HCT116 (cell line): ENCODE data around the gene TBXAS1. TPM values are rescaled to one million over a fixed set of nuclear protein-coding genes. Genes with fewer than 3 reads are reported as not detected.

Experiments used
- ATAC-seq: fragments of 200-7000 bp; cut with Tn5 transposase; 2 replicates; pipeline ENCODE4 v1.9.1; 2020; ENCODE audit warnings: mild to moderate bottlenecking, moderate library complexity
- BruUV-seq: library from RNA; stranded (reverse); fragments of 400-500 nt; replicated peaks from 2 replicates; lab custom pipeline; 2021; lab: Mats Ljungman, UMichigan
- CTCF ChIA-PET: fragments of 300-600 bp; sonication (Branson Sonifier 250); formaldehyde crosslinking; loops from one replicate; lab custom pipeline; 2021; ENCODE audit warnings: antibody characterized with exemption; lab: Charles Lee
- POLR2A ChIA-PET: fragments of 300-600, 350-600 bp; sonication (Branson Sonifier 250); formaldehyde crosslinking; loops from one replicate; lab custom pipeline; 2021; ENCODE audit warnings: antibody characterized with exemption; lab: Charles Lee
- RAD21 ChIA-PET, 2 experiments: fragments of 300-600 bp; sonication (Branson Sonifier 250); formaldehyde crosslinking; loops; one replicate each; lab custom pipeline; 2023; ENCODE audit warnings: low total read pairs in 2 of 2; ENCODE audit not compliant: uncharacterized antibody in 2 of 2, unreplicated experiment in 2 of 2, low non-redundant PET in 1 of 2; lab: Charles Lee
- DNase-seq: peaks from one replicate; pipeline ENCODE4 v3.0.0-alpha.2; 2010; ENCODE audit warnings: low read depth, low spot score
- H2AFZ ChIP-seq: fragments of 200-600 bp; shearing (Covaris generic), sonication (generic); 2 replicates; pipeline ENCODE4 v1.6.1; 2017; ENCODE audit warnings: low read depth, mixed run types, mixed read lengths, antibody characterized with exemption, low read length; ENCODE audit not compliant: poor library complexity, severe bottlenecking
- H3K27ac ChIP-seq: 2 replicates; pipeline ENCODE4 v1.5.1; 2012; ENCODE audit warnings: low read depth, low read length
- H3K27me3 ChIP-seq: fragments of 200-600 bp; sonication (generic); 2 replicates; pipeline ENCODE4 v1.6.1; 2016; ENCODE audit warnings: mixed run types, low read length, mixed read lengths; ENCODE audit not compliant: insufficient read depth
- H3K36me3 ChIP-seq, 2 experiments: fragments of 200-500 bp in 1 of 2; fragments of 200-600 bp in 1 of 2; sonication (Bioruptor generic) in 1 of 2; sonication (generic) in 1 of 2; 2 replicates each; pipeline versions ENCODE4 v1.5.1 to v1.6.1; 2014 to 2016; ENCODE audit warnings: low read length in 2 of 2, inconsistent platforms in 1 of 2, mixed read lengths in 1 of 2, mixed run types in 1 of 2; ENCODE audit not compliant: insufficient read depth in 2 of 2, control insufficient read depth in 1 of 2
- H3K4me1 ChIP-seq, 2 experiments: fragments of 200-600 bp in 1 of 2; sonication (generic) in 1 of 2; 2 replicates each; pipeline versions ENCODE4 v1.5.1 to v1.6.1; 2012 to 2017; ENCODE audit warnings: low read length in 2 of 2, inconsistent platforms in 1 of 2, mild to moderate bottlenecking in 1 of 2, mixed read lengths in 1 of 2, mixed run types in 1 of 2, moderate library complexity in 1 of 2; ENCODE audit not compliant: insufficient read depth in 2 of 2, control insufficient read depth in 1 of 2
- H3K4me2 ChIP-seq: fragments of 200-600 bp; sonication (generic); 2 replicates; pipeline ENCODE4 v1.6.1; 2017; ENCODE audit warnings: mixed run types, low read length, mixed read lengths
- H3K4me3 ChIP-seq, 2 experiments: fragments of 200-600 bp in 1 of 2; sonication (generic) in 1 of 2; replicated peaks in 1 of 2; 2 replicates each; pipeline ENCODE4 v1.5.1; 2011 to 2016; ENCODE audit warnings: low read length in 2 of 2, control low read depth in 1 of 2, low read depth in 1 of 2, mild to moderate bottlenecking in 1 of 2, mixed read lengths in 1 of 2, mixed run types in 1 of 2
- H3K79me2 ChIP-seq: fragments of 200-600 bp; sonication (generic); 2 replicates; pipeline ENCODE4 v1.6.1; 2017; ENCODE audit warnings: mild to moderate bottlenecking, mixed run types, low read length, moderate library complexity, mixed read lengths; ENCODE audit not compliant: insufficient read depth
- H3K9ac ChIP-seq: fragments of 200-600 bp; sonication (generic); 2 replicates; pipeline ENCODE4 v1.6.1; 2016; ENCODE audit warnings: low read length, mixed read lengths
- H3K9me2 ChIP-seq: fragments of 200-600 bp; sonication (generic), shearing (Covaris generic); 2 replicates; pipeline ENCODE4 v1.6.1; 2017; ENCODE audit warnings: mixed run types, mild to moderate bottlenecking, moderate library complexity; ENCODE audit not compliant: insufficient read depth
- H3K9me3 ChIP-seq, 2 experiments: fragments of 200-500 bp in 1 of 2; fragments of 200-600 bp in 1 of 2; sonication (Bioruptor generic) in 1 of 2; sonication (generic) in 1 of 2; 2 replicates each; pipeline ENCODE4 v1.6.1; 2014 to 2017; ENCODE audit warnings: low read length in 2 of 2, mixed read lengths in 2 of 2, inconsistent platforms in 1 of 2, low read depth in 1 of 2, mild to moderate bottlenecking in 1 of 2, mixed run types in 1 of 2, moderate library complexity in 1 of 2; ENCODE audit not compliant: control insufficient read depth in 1 of 2, insufficient read depth in 1 of 2
- H4K20me1 ChIP-seq: fragments of 200-600 bp; sonication (generic), shearing (Covaris generic); 2 replicates; pipeline ENCODE4 v1.6.1; 2017; ENCODE audit warnings: mixed run types, mild to moderate bottlenecking, moderate library complexity; ENCODE audit not compliant: insufficient read depth
- ATF3 ChIP-seq: IDR thresholded peaks from 2 replicates; pipeline ENCODE4 v1.6.1; 2012
- CEBPB ChIP-seq: IDR thresholded peaks from 2 replicates; pipeline ENCODE4 v1.6.1; 2012; ENCODE audit warnings: low read depth
- EGR1 ChIP-seq: IDR thresholded peaks from 2 replicates; pipeline ENCODE4 v1.6.1; 2012; ENCODE audit warnings: low read depth
- EZH2 ChIP-seq: fragments of 200-600 bp; sonication (generic); IDR thresholded peaks from 2 replicates; pipeline ENCODE4 v1.6.1; 2017; ENCODE audit warnings: antibody characterized with exemption, mixed run types
- EZH2phosphoT487 ChIP-seq: fragments of 200-600 bp; IDR thresholded peaks from 2 replicates; pipeline ENCODE4 v1.6.1; 2018; ENCODE audit warnings: antibody characterized with exemption, borderline replicate concordance
- FOSL1 ChIP-seq: IDR thresholded peaks from 2 replicates; pipeline ENCODE4 v1.6.1; 2012; ENCODE audit warnings: low read depth
- POLR2A ChIP-seq: IDR thresholded peaks from 2 replicates; pipeline ENCODE4 v1.7.0; 2011; ENCODE audit warnings: borderline replicate concordance; ENCODE audit not compliant: insufficient read depth, insufficient read length; ENCODE audit errors: extremely low read depth
- SRF ChIP-seq: IDR thresholded peaks from 2 replicates; pipeline ENCODE4 v1.6.1; 2012; ENCODE audit warnings: low read depth
- TCF7L2 ChIP-seq: IDR thresholded peaks from 2 replicates; pipeline ENCODE4 v1.7.0; 2011; ENCODE audit warnings: borderline replicate concordance, inconsistent platforms; ENCODE audit not compliant: insufficient read depth, insufficient read length; ENCODE audit errors: extremely low read depth
- ZFX ChIP-seq: fragments of 450-650 bp; IDR thresholded peaks from 2 replicates; pipeline ENCODE4 v1.6.1; 2017
- ZNF274 ChIP-seq: fragments of 200-500 bp; sonication (Bioruptor generic); IDR thresholded peaks from 2 replicates; pipeline ENCODE4 v1.6.1; 2014; ENCODE audit warnings: mild to moderate bottlenecking, low read depth, low read length, inconsistent platforms
- intact Hi-C: fragments of 100-400 bp; cut with micrococcal nuclease; formaldehyde crosslinking; loops from 2 replicates; pipeline ENCODE4 v1.10.0; 2022
- total RNA-seq: library from RNA; stranded (reverse); gene quantifications from one replicate; pipeline ENCODE4 v1.2.1, GENCODE V29; 2021; ENCODE audit not compliant: unreplicated experiment

TBXAS1 gene
- total RNA-seq, 1 experiment from 2014 or later = 1.4 TPM

GRCh38 chr7:139981511-139981895, 152.4 kb downstream of the TBXAS1 start:
- Histone ChIP-seq H3K27ac (no peak overlapping the region), H3K4me1 (no peaks in the 10 kb centered on the region), H3K9ac (no peak overlapping the region), H2AFZ (no peak overlapping the region), H3K79me2 (no peaks in the 10 kb centered on the region), H3K9me3 (no peaks in the 10 kb centered on the region), H3K9me2 (no peaks in the 10 kb centered on the region)
- DNase-seq (no peak), ATAC-seq (no peak)
- ChIA-PET CTCF (no interaction called here), RAD21 (no interaction called here)
- intact Hi-C loops = no loop called here
- TF ChIP-seq ZFX (no peak), EZH2phosphoT487 (no peak), POLR2A (no peak), ZNF274 (no peak), EGR1 (no peak), ATF3 (no peak)
- TF ChIP-seq, all 23 proteins: peak for 0
- Histone ChIP-seq H3K4me3 (no peak overlapping the region), H4K20me1 (no peaks in the 10 kb centered on the region), H3K27me3 (no peaks in the 10 kb centered on the region), H3K36me3 (no peaks in the 10 kb centered on the region), H3K4me2 (no peak overlapping the region)
- POLR2A ChIA-PET = no interaction called here
- no TSS peak for BruUV-seq

GRCh38 chr7:139982927-139983920, 154.2 kb downstream of the TBXAS1 start:
- no peaks in the 10 kb centered on the region for H3K9me3 ChIP-seq
- no peaks in the 10 kb centered on the region for H3K36me3 ChIP-seq
- H4K20me1 ChIP-seq = no peaks in the 10 kb centered on the region
- CTCF ChIA-PET = no interaction called here
- DNase-seq = no peak
- no peaks in the 10 kb centered on the region for H3K4me1 ChIP-seq
- H2AFZ ChIP-seq = no peak overlapping the region
- POLR2A ChIA-PET = no interaction called here
- no peaks in the 10 kb centered on the region for H3K27me3 ChIP-seq
- H3K9ac ChIP-seq = no peak overlapping the region
- no peak overlapping the region for H3K27ac ChIP-seq
- no peak overlapping the region for H3K4me3 ChIP-seq
- no TSS peak for BruUV-seq
- RAD21 ChIA-PET = no interaction called here
- no peak overlapping the region for H3K4me2 ChIP-seq
- TF ChIP-seq EZH2phosphoT487 (no peak), TCF7L2 (no peak), ATF3 (no peak), EZH2 (no peak), FOSL1 (no peak), CEBPB (no peak), SRF (no peak)
- no peak for ATAC-seq
- no peaks in the 10 kb centered on the region for H3K79me2 ChIP-seq
- intact Hi-C loops = no loop called here
- H3K9me2 ChIP-seq = no peaks in the 10 kb centered on the region
